Right ventricle myocardium superior (tissue), 1 donor: Measurements from ENCODE around the gene NRDC. TPM values are rescaled to one million over a fixed set of nuclear protein-coding genes. Genes with fewer than 3 reads are reported as not detected.
"Not testable (repeated sequence)": the region's sequence is repeated elsewhere in the genome, so short reads cannot be mapped to it uniquely, and the experiment has no call there.

Experiments used
- ATAC-seq: fragments of 200-7000 bp; cut with Tn5 transposase; one replicate; pipeline ENCODE4 v1.9.1; 2020; ENCODE audit warnings: mild to moderate bottlenecking; ENCODE audit not compliant: poor library complexity
- DNase-seq: peaks from one replicate; pipeline ENCODE4 v3.0.0-alpha.2; 2020
- intact Hi-C: fragments of 100-400 bp; cut with DNase I; formaldehyde crosslinking; loops from one replicate; pipeline ENCODE4 v1.11.2; 2022
- total RNA-seq: library from RNA; stranded (reverse); fragmentation: NEBNext Ultra II Directional; extraction: Animal tissue kit (Norgen Biotek cat#: 25700); gene quantifications from one replicate; pipeline ENCODE4 v1.2.1, GENCODE V29; 2021
- donor health status: DM: no; HTN: yes; CAD: no; lungs with severe emphysema.

NRDC gene
- total RNA-seq, 1 donor from 2014 or later, result 149 TPM

DNA sequence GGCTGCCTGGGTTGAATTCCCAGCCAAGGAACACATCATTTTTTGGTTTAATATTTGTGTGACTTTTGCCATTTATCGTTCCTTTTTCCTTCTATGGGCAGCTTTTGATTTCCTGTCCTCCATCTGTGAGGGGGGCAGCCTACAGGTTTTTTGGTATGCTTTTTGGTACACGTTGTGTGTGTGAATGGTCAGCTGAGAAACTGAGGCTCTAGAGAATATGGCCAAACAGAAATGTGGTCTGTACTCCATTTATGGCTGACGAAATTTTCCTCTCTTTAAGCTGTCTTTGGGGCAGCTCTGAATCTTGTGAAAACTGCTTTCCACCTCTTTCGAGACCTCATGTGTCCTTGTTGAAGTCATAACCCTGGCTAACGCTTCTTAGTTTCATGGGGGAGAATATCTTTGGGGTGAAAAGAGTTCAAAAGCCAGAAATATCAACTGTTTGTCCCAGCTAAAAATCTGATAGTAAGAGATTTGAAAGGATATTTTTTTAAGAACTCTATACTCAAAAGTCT lies 26.6 kb downstream of the NRDC start:
- intact Hi-C loops, result no loop called here
- DNase-seq (no peak), ATAC-seq (no peak)

DNA sequence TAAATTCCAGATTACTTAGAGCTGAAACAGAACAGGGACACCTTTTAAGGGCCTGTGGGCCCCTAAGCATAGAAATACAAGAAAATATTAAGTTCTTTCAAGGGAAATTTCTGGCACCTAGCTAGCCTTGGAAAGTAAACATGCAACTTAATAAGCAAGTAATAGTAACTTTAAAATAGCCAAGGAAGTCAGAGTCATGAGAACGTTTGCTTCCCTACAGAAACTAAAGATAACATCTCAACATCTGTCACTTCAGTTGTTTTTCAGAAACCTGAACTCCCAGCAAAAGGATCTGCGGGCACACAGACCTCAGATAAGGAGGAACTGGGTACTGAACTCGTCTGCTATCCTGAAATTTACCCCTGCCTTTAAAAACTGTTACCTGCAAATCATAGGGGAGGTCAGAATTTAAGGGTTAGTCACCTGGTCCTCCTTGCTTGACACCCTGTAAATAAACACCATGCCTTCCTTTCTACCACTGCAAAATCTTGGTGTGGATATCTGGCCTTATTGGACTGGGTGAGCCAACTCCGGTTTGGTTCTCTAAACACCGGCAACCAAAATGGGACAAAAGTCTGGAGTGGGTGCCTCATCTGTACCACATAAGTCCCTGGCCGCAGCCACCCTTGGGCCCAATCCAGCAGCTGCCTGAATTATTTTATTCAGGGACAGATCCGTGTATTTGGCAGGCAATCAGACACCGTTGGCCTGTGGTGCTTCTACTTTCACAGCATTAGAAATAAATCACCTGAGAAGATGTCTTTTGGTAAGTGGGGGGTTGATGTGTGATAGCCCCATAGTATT lies 27.9 kb downstream of the NRDC start:
- ATAC-seq, result peak; percentile 55

GRCh38 chr1:51847294-51847920 lies 31.1 kb downstream of the NRDC start:
- no peak for DNase-seq
- intact Hi-C loops, result no loop called here
- no peak for ATAC-seq

More for the DNA sequence above, 27.9 kb downstream of the NRDC start:
- intact Hi-C loops, result no loop called here
- peak; percentile 68 for DNase-seq

DNA sequence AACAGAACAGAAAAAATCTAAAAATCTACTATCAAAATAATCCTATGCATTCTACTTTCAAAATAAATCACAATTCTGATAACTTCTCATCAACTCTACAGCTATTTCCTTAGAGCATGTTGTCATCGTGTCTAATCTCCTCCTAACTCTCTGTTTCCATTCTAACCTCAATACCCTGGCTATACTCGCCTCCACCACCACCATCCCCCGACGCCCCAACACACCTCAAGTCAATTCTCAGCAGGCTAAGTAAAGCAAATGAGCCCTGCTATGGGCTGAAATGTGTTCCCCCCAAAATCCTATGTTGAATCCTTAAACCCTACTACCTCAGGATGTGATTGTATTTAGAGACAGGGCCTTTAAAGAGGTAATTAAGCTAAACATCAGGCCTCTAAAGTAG lies 34.6 kb downstream of the NRDC start:
- DNase-seq, result no peak
- no peak for ATAC-seq

DNA sequence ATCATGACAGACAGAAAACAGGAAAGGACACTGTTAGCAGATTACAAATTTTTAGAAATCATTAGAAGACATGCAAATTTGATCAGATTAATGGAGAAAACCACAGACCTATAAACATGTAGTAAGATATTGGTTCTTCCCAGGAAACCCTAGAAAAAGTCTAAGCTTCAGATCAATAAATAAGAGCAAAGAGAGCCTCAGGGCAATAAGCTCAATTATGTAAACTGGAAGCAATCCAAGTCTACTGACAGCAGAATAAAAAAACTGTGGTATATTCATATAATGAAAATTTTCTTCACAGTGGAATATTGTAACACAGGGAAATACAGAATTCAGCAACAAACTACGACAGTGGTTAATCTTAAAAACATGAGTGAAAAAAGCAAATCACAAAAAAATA lies 36.3 kb downstream of the NRDC start:
- DNase-seq (no peak), ATAC-seq (no peak)
- intact Hi-C loops, result no loop called here

More for the DNA sequence above, 34.6 kb downstream of the NRDC start:
- intact Hi-C loops, result no loop called here

DNA sequence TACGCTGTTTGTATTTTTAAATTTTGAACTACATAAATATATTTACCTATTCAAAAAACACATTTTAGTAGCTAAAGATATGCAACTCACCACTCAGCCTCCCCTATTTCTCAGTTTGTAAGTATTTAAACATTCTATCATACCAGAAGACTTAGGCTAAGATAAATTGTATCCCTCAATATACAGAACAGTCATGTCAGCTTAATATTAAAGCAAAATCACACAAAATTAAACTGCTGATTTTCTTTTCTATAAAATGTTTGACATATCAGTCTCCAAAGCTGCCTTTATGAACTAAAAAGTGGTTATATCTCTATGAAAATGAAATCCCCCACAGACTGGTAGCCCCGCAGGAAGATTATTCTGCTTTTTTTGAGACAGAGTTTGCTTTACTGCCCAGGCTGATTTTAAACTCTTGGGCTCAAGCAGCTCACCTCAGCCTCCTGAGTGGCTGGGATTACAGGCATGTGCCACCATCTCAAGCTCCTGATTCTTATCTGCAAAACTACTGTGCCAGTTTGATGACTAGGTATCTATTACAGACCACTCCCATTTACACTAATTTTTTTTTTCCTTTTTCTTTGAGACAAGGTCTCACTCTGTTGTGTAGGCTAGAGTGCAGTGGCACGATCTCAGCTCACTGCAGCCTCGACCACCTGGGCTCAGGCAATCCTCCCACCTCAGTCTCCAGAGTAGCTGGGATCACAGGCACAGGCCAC lies 37.6 kb downstream of the NRDC start:
- ATAC-seq (no peak), DNase-seq (no peak)
- intact Hi-C loops, result no loop called here

DNA sequence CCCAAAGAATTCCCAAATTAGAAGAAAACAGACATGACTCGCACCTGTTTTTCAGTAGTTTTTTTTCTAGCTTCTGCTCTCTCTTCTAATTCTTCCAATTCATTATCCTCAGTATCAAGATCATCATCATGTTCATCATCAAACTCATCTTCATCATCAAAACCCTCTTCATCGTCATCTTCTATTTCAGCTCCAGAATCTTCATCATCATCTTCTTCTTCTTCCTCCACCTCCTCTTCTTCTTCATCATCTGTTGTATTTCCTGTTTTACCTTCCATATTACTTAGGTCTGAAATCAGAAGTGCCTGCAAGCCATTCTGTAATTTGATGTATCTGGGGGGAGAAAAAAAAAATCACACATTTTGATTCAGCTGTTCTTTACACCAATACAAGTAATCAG lies 38.3 kb downstream of the NRDC start:
- DNase-seq (no peak), ATAC-seq (no peak)
- intact Hi-C loops, result no loop called here

DNA sequence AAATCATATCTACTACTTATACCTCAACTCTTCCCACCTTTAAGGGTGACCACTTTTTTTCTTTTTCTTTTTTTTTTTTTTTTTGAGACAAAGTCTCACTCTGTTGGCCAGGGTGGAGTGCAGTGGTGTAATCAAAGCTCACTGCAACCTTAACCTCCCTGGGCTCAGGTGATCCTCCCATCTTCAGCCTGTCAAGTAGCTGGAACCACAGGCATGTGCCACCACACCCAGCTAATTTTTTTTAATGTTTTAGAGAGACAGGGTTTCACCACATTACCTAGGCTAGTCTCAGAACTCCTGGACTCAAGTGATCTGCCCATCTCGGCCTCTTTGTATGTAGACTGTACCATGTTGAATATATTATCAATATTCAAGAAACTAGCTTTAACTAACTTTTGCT lies 39.4 kb downstream of the NRDC start:
- ATAC-seq (no peak), DNase-seq (no peak)
- intact Hi-C loops, result no loop called here

- intact Hi-C loops, result no loop called here
- DNase-seq, result no peak
Observed at GRCh38 chr1:51837243-51837642, 41.3 kb downstream of the NRDC start.

DNA sequence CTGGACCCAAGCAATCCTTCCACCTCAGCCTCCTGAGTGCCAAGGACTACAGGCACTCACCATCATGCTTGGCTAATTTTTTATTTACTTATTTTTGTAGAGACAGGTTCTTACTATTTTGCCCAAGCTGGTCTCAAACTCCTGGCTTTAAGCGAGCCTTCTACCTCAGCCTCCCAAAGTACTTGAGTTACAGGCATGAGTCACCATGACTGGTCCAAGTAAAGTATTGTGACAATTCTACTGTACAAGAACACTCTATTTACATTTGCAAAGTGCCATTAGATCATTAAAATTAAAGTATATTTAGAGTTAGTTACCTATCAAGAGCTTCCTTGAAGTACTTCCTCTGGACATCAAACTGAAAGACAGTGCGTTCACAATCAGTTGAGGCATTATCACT lies 44.8 kb downstream of the NRDC start:
- intact Hi-C loops, result no loop called here
- ATAC-seq (no peak), DNase-seq (no peak)

More at GRCh38 chr1:51837243-51837642, 41.3 kb downstream of the NRDC start:
- ATAC-seq, result no peak

- intact Hi-C loops, result no loop called here
- DNase-seq (no peak), ATAC-seq (no peak)
Observed at GRCh38 chr1:51829058-51829457, 49.5 kb downstream of the NRDC start.

DNA sequence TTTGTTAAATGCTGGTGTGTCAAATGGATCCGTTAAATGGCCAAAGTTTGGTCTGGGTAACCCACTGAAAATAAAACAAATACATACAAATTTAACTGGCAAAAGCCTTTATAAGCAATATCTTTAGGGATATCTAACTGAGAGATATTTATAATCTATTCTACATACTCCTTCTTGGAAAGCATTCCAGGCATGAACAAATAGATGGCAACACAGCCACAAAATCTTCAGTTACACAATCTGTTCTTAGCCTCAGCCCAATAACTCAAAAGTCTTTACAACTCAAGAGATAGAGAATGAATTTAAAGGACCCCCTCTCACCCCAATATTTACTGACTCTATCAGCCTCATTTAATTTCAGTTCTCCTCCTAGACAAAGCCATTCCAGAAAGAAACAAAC lies 58.7 kb downstream of the NRDC start:
- no peak for ATAC-seq
- intact Hi-C loops, result no loop called here
- DNase-seq, result no peak

DNA sequence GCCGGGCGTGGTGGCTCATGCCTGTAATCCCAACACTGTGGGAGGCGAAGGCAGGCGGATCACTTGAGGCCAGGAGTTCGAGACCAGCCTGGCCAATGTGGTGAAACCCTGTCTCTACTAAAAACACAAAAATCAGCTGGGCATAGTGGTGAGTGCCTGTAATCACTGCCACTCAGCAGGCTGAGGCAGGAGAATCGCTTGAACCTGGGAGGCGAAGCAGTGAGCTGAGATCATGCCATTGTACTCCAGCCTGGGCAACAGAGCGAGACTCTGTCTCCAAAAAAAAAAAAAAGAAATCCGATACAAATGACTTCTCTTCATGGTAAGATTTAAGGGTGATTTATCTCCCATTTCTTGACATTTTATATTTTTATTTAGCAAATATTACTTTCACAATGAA lies 59.5 kb downstream of the NRDC start:
- intact Hi-C loops, ATAC-seq, DNase-seq: not testable (repeated sequence)

GRCh38 chr1:51818487-51818886 lies 60.0 kb downstream of the NRDC start:
- intact Hi-C loops, result no loop called here
- ATAC-seq (no peak), DNase-seq (no peak)

DNA sequence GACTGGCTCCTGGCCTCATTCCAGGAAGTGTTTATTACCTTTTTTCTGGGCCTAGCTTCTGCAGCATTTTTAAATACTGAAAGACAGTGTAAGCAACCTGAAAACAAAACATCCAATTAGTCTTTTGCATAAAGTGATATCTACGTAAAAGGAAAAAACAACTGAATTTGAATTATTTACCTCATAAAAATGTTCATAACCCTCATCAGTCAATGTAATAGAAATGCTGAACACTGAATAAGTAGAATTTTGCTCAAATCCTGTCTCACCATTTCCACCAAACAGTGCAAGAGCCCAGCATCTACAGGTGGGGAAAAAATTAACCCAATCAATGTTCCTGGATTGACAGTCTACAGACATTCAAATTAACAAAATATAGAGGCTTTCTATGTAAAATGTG lies 64.0 kb downstream of the NRDC start:
- intact Hi-C loops, result no loop called here
- DNase-seq, result no peak
- ATAC-seq, result no peak

DNA sequence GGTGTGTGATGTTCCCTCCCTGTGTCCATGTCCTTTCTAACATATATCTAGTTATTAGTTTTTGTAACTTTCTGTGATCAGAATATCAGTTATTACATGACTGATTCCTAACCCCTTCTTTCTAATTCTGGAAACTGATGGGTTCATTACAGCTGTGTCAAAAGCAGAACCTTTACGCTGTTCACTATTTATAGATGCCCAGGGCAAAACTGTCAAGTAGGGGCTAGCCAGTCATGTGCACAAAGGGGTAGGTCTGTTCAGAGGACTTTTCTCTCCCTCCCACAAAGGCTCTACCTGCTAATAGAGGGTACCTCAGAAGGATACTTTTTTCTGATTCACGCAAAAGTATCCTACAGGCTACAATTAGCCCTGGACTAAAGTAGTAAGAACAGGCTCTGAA lies 79.2 kb downstream of the NRDC start:
- DNase-seq (no peak), ATAC-seq (peak; percentile 75)
- intact Hi-C loops, result no loop called here

- no peak for ATAC-seq
- no peak for DNase-seq
- intact Hi-C loops, result no loop called here
Observed at GRCh38 chr1:51794868-51795267, 83.7 kb downstream of the NRDC start.

DNA sequence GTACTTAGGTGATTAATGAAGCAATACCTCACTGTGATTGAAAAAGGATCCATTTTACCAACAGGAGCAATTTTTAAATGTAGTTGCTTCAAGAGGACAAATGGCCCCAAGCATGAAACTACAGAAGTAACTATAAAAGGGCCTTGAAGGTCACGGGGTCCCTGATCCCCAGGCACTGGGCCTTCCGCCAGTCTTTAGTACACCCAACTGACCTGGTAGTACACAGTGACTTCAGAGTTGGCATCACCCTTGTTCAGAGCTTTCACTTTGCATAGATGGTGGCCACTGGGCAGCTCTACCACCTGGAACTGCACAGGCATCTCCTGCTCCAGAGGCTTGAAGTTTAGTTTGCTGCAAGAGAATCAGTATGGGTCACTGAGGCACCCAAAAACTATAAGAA lies 84.3 kb downstream of the NRDC start:
- intact Hi-C loops, result no loop called here
- ATAC-seq (no peak), DNase-seq (no peak)

- intact Hi-C loops, result no loop called here
- ATAC-seq (peak; percentile 39), DNase-seq (no peak)
Observed at GRCh38 chr1:51792864-51793263, 85.7 kb downstream of the NRDC start.

DNA sequence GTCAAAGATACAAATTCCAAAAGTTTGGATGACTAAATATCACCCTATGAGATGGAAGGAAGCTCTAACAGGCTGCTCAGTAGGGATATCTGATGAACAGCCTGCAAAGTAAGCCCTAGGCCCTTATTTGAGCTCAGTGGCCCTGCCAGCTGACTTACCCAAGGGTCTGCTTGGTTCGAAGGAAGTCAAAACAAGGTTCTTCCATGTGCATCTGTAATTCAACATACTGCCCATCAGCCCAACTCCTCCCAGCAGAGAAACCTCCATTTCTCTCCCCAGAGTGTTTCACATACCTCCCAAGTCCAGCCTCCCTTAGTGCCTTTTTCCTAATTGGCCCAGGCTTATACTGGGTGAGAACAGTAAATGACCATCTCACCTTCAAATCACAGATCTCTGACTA lies 86.6 kb downstream of the NRDC start:
- intact Hi-C loops, result no loop called here
- no peak for ATAC-seq
- DNase-seq, result no peak
